CD1c-positive myeloid dendritic cell (primary cell): ENCODE results near the gene COBL.

Experiments used
- DNase-seq: peaks from one replicate; pipeline ENCODE4 v3.0.0-alpha.2; 2016; ENCODE audit errors: extremely low spot score

Gene COBL

DNA sequence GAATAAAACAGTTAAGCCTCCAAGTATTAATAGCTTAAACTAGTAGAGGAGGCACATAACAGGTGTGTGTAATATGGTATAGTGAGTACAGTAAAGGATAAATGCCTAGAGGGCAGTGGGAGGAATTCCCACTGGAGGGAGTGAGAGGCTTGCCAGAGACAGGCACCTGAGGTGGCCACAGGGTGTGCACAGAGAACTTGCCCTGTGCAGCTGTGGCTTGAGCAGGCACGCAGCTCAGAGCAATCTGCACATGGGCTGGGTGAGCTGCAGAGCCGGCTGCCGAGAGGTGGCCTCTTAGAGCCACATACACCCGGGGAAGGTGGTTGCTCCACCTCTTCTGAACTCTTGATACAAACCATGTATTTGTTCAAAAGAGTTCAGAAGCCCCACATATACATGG, 237.1 kb downstream of the COBL start:
- DNase-seq = no peak

DNA sequence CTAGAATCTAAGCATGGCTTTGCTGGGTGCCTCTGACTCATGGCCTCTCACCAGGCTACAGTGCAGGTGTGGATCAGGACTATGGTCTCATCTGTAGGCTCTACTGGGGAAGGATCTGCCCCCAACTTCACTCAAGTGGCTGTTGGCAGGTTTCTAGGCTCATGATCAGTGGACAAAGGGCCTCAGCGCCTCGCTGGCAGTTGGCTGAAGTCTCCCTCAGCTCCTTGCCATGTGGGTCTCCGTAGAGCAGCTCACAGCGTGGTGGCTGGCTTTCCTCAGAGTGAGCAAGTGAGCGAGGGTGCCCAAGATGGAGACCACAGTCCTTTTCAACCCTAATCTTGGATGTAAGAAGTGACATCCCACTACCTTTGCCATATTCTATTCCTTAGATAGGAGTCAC, 238.0 kb downstream of the COBL start:
- no peak for DNase-seq

DNA sequence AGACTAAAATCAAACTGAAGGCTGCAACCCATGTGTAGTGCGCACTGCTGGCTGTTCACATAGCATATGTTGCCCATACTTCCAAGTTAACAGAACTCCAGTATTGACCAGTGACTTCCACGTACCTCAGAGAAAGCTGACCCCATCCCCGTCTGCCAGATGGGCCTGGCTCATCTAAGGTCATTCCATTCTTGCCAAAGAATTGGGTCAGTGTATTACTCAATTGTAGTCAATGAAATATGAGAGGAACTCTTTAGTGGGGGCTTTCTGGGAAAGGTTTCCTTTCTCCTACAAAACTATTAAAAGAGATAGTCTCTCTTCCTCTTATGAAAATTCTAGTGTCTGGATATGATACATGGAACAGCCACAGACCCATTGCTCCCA, 238.6 kb downstream of the COBL start:
- DNase-seq = peak; percentile 45

DNA sequence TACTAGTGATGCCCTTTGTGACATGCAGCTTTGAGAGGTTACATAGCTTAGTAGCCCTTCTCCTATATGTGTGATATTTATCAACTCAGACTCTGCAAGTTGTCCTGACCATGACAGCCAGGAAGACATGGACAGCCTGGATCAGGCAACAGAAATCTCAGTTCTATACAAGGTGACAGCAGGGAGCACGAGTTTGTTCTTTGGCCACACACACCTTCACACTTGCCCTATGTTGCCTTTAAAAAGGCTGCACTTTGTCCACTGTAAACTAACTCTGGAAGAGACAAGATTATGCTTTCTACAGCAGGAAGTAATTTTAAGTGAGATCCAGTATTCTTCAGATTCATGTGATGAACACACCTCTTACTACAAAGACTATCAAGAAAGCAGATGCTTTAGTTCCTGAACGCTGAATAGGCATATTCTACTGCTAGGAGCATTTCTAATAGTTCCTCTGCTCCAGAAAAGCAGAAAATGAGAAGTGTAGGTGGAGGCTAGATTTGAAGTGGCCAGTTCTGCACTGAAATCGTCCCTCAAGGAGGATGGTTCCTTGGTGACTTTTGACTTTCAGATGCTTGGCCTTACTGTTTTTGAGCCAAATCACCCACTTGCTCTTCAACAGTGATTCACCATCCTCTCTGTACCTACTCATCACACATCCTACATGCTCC, 239.2 kb downstream of the COBL start:
- DNase-seq = peak; percentile 59

DNA sequence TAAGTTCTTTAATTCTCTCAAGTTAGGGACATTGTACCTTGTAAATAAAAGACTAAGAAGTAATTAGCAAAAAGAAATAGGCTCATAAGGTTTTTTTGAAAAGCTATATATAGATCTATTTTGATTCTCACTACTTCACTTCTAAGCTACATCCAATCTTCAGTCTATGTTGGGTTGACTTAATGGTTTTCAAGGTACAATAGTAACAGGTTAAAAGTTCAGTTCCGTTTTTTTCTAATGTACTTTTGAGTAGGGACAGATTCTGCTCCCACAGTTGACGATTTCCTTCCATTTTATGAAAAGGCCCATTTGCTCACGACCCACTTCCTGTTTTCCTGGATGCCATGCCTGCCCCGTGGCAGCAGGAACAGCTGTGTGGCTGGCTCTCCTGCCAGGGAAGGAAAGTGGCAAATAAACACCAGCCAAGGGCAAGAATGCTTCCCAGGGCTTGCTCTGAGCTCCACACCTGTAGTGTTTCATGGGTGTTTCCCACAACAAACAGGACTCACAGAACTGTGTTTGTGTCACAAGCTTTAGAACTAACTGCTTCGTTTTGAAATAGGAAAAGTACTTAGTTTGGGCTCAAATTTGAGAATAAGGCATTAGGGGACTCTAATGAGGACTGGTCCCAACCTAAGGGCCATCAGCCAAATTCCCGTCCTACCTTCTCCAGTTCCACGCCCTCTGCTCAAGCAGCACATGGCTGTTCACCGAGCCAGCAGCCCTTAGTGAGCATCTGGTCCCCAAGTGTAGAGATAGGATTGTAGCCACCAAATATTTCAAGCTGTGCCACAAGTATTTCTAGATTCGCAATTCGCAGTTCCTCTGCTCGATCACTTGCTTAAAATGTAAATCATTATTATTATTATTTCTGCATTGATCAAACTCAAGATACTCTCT, 240.7 kb downstream of the COBL start:
- peak; percentile 14 for DNase-seq

DNA sequence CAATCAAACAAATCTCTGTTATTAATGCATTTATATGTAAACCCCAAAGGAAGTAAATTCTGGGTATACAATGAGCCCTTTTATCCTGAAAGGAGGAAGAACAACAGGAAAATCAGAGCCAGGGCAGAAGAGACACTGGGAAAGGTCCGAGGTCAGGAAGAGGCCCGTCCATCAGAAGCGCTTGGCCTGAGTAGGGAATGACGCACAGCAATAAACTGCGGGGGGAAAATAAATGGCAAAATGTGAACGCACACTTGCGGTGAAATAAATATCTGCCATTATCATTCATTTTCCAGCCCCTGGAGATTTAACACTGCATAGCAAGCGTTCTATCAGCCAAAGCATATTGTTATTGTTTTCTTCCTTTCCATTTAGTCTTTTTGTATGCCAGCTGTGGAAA, 243.4 kb downstream of the COBL start:
- no peak for DNase-seq

DNA sequence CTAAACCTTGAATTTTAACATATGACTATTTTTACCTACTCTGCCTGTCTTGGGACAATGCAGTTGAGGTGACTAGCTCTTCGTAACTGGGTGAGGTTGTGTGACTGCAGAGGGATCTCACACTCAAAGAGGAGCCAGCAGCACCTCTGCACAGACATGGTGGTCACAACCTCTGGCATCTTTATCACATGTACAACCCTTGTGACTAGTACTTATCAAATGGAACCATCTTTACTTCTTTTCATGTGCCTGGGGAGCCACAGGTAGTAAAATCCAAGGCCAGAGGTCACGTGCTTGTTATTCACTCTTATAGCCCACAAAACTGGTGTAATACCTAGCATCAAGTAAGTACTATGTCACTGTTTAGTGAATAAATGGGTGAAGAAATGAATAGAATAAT, 244.3 kb downstream of the COBL start:
- no peak for DNase-seq

DNA sequence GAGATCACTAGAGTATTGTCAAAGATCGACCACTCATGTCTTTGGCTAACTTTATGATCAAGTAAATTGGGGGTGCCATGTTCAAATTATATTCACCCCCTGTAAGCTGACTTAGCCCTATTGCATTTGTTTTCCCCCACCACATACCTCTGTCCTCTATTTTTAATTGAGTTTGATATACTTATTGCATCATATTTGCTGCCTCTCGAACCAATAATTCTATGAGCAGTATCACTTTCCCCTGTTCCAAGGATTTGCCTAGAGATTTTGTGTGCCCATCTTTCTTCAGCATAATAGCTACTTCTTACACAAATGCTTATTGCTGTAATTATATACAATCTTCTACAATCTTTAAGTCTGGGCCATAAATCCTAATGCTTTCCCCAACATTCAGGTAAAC, 245.2 kb downstream of the COBL start:
- no peak for DNase-seq

DNA sequence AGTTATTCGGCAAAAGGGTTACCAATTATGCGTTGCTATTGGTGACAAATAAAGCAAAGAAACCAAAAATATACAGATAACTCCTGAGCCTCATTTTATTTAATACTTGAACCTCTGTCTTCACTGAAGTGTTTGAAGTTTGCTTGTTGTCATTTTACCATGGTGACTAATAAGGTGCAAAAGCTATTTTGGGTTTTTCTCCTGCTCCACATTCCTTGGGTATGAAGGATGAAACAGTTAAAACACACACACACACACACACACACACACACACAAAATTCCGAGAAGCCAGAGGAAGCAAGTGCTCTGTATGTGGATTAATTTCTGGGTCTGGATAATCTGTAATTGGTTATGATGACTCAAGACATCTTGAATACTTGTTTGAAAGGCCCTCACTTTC, 246.5 kb downstream of the COBL start:
- no peak for DNase-seq

DNA sequence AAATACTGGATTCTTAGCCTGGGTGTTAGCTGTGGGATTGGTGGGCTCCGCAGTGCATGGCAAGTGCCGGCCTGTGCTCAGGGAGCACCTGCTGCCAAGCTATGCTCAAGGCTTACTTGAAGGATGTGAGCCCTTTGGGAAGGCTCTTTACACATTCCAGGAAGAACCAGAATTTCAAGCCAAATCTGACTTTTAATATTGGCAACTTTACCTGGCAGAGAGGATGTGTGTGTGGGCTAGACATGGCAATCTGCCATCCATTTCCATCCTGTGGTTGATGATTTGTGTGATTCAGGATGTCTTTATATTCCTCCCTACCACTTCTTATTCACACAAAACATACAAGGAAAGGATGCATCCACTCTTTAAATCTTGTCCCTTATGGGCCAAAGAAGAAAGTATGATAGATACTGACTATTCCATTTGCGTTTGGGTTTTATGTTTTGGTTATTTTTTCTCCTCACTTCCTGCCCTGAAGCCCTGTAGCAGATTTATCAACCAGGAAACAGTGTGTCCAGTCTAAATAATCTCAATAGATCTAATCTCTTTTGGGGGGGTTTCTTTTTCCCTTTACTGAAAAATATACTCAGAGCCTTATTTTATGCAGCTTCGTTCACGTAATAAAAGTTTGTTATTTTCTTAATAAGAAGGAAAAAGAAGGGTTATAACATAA, 247.1 kb downstream of the COBL start:
- no peak for DNase-seq

DNA sequence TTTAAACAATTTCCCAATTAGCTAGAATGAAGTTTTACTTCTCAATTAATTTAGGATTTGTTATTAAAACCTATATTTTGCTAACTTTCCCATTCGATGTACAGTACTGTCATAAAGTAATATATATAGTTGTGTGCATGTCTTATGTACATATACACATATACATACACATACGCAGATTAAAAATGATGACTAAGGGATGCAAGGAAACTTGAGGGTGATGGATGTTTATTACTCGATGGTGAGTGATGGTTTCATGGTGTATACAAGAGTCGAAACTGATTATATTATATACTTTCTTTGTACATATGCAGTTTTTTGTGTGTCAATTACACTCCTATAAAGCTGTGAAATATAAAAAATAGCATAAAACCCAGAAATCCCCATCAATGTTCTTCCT, 248.2 kb downstream of the COBL start:
- DNase-seq = no peak

DNA sequence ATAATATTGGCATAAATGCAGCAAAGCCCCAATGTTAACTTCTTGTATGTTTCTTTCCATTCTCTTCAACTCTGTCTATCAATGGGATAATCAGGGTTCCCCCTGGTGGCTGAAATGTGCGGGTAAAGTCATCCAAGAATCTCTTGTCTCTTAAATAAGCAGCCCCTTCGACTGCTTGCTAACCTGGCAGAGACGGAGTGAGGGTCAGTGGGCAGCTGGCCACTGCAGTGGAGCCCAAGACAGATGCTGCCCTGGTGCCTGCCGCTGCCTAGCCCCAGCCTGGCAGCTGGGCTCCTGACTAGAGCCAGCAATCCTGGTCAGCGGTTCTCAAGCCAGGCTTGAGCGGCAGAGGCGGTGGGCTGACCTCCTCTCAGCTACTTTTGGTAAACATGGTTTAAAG, 248.9 kb downstream of the COBL start:
- peak; percentile 47 for DNase-seq

DNA sequence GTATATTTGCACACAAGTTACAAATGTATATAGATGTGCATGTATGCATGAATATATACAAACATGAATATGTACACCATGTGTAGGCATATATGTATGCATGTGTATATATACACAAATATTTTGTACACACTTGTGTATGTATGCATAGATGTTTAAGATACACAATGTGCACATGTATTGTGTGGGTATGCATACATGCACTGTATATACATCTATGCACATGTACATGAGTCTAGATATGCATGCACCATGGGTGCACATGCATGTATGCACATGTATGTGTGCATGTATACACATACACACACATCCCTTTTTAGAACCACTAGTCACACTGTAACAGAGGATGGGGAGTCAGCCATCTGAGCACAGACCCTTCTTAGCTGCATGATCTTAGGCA, 249.4 kb downstream of the COBL start:
- DNase-seq = no peak

DNA sequence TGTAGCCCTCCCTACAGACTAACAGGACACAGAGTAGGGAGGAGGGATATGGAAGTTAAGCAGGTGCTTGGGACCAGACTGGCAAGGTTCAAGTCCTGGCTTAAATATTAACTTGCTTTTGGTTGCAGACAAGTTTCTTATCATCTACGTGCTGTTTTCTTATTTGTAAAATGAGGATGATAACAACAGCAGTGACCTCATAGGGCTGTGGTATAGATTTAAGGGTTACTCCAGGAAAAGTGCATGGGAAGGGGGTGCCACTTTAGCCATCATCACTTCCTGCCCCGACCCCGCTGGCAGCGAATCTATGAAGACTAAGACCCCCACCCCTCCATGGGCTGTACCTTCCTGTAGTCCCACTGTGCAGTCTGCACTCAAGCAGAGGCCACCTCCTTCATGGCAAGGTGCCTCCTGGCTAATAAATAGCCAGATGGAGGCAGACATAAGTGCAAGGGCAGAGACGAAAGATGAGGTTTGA, 250.2 kb downstream of the COBL start:
- no peak for DNase-seq

DNA sequence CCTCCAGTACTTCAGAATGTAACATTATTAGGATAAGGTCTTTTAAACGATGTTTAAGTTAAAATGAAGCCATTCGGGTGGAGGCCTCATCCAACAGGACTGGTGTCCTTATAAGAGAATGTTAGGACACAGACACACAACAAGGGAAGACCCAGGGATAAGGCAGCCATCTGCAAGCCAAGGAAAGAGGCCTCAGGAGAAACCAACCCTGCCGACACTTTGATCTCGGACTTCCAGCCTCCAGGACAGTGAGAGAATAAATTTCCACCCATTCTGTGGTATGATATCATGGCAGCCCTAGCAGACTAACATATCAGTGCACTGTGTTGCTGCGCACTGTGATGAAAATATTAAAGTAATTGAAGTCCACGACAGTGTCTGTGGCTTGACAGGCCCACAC, 250.8 kb downstream of the COBL start:
- no peak for DNase-seq

DNA sequence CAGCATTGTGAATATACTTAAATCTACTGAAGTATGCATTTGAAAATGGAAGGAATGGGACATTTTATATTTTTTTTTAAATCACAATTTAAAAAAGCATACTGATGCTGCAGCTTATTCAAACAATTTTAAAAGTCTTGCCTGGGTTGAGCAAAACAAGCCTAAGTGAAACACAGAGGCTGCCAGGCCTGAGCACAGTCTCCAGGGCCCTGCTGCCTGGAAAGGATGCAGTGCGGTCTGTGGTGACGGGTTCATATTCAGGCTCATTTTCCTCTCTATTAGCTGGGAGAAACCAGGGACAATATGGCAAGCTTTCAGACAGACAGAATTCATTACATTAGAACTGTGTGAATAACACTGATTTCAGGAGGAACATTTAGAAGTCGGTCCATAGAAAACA, 251.9 kb downstream of the COBL start:
- DNase-seq = no peak

DNA sequence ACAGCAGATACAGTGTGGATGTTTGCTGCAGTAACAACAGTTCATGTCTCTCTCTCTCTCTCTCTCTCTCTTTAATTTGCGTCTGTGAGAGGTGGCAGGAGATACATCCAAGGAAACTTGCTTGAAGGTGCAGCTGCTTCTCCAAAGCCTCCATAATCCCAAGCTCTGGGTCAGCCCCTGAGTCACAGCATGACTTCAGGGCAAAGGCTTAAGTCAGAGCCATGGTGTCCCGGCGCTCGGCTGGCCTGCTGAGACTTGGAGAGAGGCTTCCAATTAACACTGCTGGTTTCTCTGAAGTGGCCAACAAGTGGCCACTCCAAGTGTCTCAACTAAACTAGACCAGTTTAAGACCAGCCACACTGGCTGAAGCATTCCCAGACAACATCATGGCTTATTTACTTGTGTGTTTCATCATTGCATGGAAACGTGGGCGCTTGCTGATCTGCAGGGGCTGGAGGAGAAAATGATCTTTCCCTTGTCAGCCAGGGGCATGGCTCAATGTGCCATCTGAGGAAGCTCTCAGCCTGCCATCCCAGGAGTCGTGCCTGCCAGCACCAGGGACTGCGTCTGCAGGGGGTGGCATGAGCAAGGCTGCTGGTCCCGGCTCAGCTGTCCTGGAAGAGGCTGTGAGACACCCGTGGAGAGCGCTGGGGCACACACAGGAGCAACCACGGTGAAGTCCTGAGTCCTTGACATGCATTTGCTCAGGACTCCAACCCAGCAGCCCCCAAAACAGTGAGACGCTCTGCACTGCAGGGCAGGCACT, 254.2 kb downstream of the COBL start:
- no peak for DNase-seq

DNA sequence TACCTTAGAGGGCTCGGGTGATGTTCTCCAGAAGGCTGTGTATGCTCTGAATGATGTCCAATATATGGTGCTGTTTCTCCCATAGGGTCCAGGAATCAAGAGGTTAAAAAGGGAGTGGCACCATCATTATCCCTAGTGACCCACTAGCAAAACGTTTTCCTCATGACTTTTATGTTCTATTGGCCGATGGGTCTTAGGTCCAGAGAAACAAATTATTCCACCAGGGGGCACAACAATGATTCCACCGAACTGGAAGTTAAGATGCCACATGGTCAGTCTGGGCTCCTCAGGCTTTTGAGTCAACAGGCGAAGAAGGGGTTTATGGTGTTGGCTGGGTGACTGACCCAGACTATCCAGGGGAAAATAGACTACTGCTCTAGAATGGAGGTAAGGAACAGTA, 256.1 kb downstream of the COBL start:
- DNase-seq = peak; percentile 28

DNA sequence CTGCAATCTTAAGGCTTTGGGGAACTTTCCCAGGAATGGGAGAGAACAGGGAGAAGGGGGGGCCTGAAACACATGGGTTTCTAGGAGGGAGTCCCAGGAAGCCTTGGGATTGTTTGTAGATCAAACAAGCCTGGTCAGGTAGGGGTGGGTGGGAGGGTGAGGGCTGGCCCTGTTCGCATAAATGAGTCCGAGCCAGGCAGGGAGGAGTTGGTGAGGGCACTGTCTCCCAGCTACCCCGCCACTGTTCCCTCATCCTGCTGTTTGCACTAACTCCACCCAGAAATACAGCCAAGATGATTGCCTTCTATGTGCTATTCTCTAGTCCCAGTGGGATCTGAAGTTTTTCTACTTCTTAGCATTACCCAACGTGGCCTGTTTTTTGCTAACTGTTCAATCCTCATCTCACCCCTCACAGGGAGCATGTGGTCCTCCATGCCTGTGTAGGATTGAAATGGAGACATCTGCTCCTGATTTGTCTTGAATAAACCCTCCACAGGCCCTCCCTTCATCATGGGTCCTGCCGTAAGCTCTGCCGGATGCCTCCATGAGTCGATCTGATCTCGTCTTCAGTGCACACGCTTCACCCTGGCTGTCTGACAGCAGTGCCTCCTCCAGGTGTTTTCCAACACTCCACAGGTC, 257.0 kb downstream of the COBL start:
- DNase-seq = no peak

DNA sequence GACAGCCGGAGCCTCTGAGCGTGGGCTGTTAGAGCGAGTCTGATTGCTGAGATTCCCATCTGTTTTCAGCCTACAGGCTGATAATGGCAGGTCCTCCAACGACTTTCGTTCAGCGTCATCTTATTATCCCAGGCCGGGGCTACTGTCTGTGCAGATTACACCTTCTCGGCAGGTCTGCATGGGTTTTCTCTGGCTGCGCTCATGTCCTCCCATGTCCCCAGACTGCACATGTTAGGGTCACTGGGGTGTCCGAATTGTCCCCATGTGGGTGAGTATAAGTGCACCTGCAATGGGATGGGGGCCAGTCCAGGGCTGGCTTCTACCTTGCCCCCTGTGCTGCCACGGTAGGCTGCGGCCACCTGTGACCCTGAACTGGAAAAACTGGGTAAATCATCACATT, 257.8 kb downstream of the COBL start:
- no peak for DNase-seq

DNA sequence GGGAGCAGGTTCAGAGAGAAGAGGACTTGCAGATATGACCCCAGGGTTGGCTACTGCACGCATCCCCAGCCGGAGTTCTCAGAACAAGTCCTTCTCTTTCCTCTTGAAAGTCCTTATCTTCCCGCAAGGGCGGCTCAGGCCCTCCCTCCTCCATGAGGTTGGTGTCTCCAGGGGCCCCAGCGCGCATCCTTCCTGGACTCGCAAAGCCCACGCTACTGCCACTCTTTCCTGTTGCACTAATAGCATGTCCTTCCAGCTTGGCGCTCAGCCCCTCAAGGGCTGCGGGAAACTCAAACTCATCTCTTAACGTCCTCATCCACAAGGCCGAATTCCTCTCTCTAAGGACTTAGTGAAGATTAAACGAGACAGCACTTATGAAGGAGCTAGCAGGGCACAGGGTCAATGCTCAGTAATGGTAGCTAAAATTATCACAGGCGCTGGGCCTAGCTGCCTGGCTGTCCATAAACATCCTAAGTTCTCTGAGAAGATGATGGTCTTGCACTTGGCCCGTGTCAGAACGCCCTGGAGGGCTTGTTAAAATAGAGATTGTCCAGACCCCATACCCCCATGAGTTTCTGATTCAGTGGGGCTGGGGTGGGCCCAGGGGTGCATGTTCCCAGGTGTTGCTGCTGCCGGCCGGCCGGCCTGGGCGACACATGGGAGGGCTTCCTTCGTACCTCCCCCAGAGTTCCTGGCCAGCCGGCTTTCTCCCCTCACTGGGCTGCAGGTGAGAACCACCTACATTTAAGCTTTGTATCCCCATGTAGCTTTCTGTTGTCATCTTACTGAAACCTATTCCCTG, 261.4 kb downstream of the COBL start:
- DNase-seq = no peak
